Colonic mucosa (tissue), 4 donors: ENCODE results near the gene BEAN1. TPM values are rescaled to one million over a fixed set of nuclear protein-coding genes. Genes with fewer than 3 reads are reported as not detected.

Experiments used
- DNase-seq: peaks from one replicate; pipeline ENCODE4 v3.0.0-alpha.2; 2020
- H3K27ac ChIP-seq: fragments of 200-600 bp; one replicate; pipeline ENCODE4 v1.8.0; 2021
- H3K27me3 ChIP-seq: fragments of 200-600 bp; one replicate; pipeline ENCODE4 v1.8.0; 2021
- H3K36me3 ChIP-seq: fragments of 200-600 bp; one replicate; pipeline ENCODE4 v1.8.0; 2021
- H3K4me1 ChIP-seq: fragments of 200-600 bp; one replicate; pipeline ENCODE4 v1.8.0; 2021; ENCODE audit warnings: mild to moderate bottlenecking
- H3K4me3 ChIP-seq: fragments of 200-600 bp; one replicate; pipeline ENCODE4 v1.8.0; 2021
- H3K9ac ChIP-seq, 2 donors: one replicate each; pipeline ENCODE4 v1.7.0; 2013; ENCODE audit warnings: control low read depth in 2 of 2, low read depth in 2 of 2, low read length in 2 of 2
- H3K9me3 ChIP-seq: fragments of 200-600 bp; one replicate; pipeline ENCODE4 v1.8.0; 2021
- intact Hi-C: fragments of 100-400 bp; cut with DNase I; formaldehyde crosslinking; loops from one replicate; pipeline ENCODE4 v1.14.1; 2022
- total RNA-seq, 2 donors: library from RNA; stranded (reverse); fragmentation: NEBNext Ultra II Directional in 1 of 2; extraction: Animal tissue kit (Norgen Biotek cat#: 25700) in 1 of 2; gene quantifications; one replicate each; pipeline ENCODE4 v1.2.1, GENCODE V29; 2021
- TF ChIP-seq, protein P1 (sequence below): fragments of 200-600 bp; IDR thresholded peaks from one replicate; pipeline ENCODE4 v1.8.0; 2022; ENCODE audit warnings: antibody characterized with exemption, mild to moderate bottlenecking
- donor health status: healthy.
- donor health status: DM: no; HTN: no; CAD: no.
- donor health status: DM: no; HTN: no; CAD: no.

BEAN1 gene
- total RNA-seq, 2 donors from 2014 or later: 0.32 TPM; not detected in 1

DNA sequence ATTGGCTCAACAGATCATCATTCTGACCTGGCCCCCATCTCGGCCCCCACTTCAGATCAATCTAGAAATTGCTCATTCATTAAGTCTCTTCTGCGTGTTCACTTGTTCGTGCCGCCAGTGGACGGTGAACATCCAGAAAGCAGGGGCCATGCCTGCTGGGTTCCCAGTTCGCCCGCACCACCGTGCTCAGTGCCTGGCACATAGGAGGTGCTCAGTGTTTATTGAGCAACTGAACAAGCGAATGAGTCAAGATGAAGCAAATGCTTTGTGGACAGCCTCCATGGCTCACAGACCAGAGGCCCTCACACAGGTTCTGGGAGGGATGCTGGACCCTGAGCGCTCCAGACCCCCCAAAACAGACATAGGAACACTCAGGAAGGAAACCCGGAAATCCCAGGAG lies 13.9 kb downstream of the BEAN1 start:
- Histone ChIP-seq H3K27ac (no peak overlapping the region), H3K9me3 (no peaks in the 10 kb centered on the region), H3K36me3 (no peaks in the 10 kb centered on the region), H3K9ac (no peak overlapping the region), H3K4me3 (no peak overlapping the region), H3K27me3 (no peaks in the 10 kb centered on the region), H3K4me1 (no peaks in the 10 kb centered on the region)
- intact Hi-C loops: no loop called here
- DNase-seq: no peak
- TF ChIP-seq, protein P1, sequence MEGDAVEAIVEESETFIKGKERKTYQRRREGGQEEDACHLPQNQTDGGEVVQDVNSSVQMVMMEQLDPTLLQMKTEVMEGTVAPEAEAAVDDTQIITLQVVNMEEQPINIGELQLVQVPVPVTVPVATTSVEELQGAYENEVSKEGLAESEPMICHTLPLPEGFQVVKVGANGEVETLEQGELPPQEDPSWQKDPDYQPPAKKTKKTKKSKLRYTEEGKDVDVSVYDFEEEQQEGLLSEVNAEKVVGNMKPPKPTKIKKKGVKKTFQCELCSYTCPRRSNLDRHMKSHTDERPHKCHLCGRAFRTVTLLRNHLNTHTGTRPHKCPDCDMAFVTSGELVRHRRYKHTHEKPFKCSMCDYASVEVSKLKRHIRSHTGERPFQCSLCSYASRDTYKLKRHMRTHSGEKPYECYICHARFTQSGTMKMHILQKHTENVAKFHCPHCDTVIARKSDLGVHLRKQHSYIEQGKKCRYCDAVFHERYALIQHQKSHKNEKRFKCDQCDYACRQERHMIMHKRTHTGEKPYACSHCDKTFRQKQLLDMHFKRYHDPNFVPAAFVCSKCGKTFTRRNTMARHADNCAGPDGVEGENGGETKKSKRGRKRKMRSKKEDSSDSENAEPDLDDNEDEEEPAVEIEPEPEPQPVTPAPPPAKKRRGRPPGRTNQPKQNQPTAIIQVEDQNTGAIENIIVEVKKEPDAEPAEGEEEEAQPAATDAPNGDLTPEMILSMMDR: no peak

DNA sequence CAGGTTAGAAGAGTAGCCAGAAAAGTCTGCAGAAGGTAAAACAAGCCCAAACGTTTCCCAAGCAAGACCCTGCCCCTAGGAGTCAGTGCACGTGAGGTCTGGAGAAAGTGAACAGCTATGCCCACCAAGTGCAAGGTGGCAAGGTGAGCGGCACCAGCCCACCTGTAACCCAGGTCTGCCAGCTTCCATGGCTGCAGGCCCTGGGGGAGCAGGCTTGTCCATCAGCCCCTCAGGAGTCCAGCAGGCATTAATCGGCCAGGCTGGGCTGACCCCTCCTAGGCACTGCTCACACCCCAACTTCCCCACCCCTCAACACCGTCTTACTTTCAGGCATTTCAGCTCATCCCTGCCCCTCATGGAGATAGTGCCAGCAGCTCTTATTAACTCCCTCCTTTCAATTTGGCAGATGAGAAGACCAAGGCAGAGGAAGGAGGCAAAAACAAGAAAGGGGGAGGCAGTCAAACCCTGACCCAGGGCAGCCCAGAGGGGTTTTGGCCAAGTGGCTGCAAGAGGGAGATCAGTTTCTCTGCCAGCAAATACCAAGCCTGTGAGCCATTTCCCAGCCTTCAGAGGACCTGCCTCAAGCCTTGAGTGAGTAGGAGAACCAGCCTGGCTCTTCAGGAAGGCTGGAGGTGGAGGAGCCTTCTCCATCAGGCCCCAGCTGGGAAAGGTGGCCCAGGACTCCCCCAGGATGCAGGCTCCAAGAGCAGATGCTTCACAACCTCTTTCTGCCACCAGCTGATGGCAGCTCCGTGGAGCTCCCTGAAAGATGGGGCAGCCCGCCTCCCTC lies 14.7 kb downstream of the BEAN1 start:
- Histone ChIP-seq H3K27me3 (no peaks in the 10 kb centered on the region), H3K9ac (no peak overlapping the region), H3K4me1 (no peaks in the 10 kb centered on the region), H3K9me3 (no peaks in the 10 kb centered on the region), H3K27ac (no peak overlapping the region), H3K36me3 (no peaks in the 10 kb centered on the region), H3K4me3 (no peak overlapping the region)
- TF ChIP-seq, protein P1: no peak
- DNase-seq: no peak
- intact Hi-C loops: no loop called here

DNA sequence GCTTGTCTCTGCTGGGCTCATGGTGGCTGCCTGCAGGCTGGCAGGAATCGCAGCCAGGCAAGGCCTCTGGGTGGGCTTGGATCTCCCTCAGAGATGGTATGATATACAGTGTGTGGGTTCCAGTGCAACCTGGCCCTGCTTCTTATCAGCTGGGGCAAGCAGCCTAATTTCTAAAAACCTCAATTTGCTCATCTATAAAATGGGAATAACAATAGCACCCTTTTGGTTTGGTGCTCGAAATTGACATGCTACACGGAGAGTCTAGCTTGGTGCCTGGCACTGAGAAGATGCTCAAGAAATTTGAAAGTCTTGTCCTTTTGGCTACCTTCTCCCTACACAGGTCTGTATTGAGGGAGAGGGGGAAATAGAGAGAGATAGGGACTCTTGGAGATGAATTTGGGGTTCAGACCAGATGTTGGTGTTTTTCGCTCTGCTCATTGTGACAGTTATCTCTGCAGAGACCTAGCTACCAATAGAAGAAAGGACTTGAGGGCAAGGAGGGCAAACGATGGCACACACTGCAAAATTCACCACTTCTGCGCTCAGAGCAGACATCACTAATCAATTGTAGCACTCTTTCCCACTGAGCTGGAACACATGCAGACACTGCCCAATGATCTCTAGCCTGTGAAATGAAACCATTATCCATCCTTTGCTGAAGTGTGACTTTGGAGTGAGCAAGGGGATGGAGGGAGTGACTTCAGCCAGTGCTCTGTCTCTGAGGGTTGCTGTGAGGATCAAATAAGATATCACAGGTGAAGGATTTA lies 15.6 kb downstream of the BEAN1 start:
- H3K27me3 ChIP-seq: no peaks in the 10 kb centered on the region
- DNase-seq: no peak

DNA sequence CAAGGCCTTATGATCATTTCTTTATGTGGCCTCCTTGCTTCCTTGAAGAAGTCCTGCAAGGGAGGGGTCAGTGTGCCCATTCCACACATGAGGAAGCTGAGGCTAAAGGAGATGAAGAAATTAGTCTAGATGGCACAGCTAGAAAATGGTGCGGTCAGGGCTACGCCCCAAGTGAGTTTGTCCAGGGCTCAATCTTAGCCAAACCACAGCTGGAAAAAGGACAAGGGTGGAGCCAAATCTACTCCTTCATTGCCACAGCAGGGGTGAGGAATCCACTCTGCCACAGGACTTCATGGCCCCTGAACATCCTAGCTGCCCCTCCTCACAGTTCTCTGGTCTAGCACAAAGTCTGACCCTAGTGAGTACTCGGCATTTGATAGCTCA lies 16.2 kb downstream of the BEAN1 start:
- H3K9me3 ChIP-seq: no peaks in the 10 kb centered on the region
- DNase-seq: no peak
- H3K27ac ChIP-seq: no peak overlapping the region
- TF ChIP-seq, protein P1: no peak
- intact Hi-C loops: no loop called here
- H3K4me1 ChIP-seq: no peaks in the 10 kb centered on the region
- no peak overlapping the region for H3K4me3 ChIP-seq
- H3K36me3 ChIP-seq: no peaks in the 10 kb centered on the region
- no peaks in the 10 kb centered on the region for H3K27me3 ChIP-seq
- no peak overlapping the region for H3K9ac ChIP-seq

More for the DNA sequence above, 15.6 kb downstream of the BEAN1 start:
- Histone ChIP-seq H3K27ac (no peak overlapping the region), H3K9ac (no peak overlapping the region), H3K4me3 (no peak overlapping the region), H3K4me1 (no peaks in the 10 kb centered on the region), H3K9me3 (no peaks in the 10 kb centered on the region), H3K36me3 (no peaks in the 10 kb centered on the region)
- TF ChIP-seq, protein P1: no peak
- intact Hi-C loops: no loop called here

DNA sequence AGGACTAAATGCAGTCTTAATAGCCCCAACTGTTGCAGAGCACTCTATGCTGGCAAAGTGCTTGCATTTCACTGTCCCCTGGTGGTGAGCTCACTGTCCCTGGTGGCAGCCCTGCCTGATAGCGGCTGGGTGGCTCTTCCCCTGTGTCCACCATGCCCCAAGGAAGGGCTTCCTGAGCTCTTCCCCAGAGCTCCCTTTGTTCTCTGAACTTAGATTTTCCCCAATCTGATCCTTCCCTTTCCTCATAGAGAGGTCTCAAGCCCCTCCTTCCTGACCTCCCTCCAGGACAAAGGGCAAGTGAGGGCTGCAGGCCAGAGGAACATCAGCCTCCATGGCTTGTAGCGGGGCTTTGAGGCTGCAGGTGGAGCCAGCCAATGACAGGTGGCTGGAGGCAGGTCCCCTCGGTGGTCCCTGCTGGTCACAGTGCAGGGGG lies 17.0 kb downstream of the BEAN1 start:
- no peak for DNase-seq
- no peaks in the 10 kb centered on the region for H3K27me3 ChIP-seq
- intact Hi-C loops: no loop called here

More for the DNA sequence above, 17.0 kb downstream of the BEAN1 start:
- Histone ChIP-seq H3K9ac (no peak overlapping the region), H3K4me3 (no peak overlapping the region), H3K27ac (no peak overlapping the region), H3K4me1 (no peaks in the 10 kb centered on the region), H3K9me3 (no peaks in the 10 kb centered on the region), H3K36me3 (no peaks in the 10 kb centered on the region)
- TF ChIP-seq, protein P1: no peak
